Measurements from ENCODE around the gene ANKRD11.
"Not testable (repeated sequence)": the region's sequence is repeated elsewhere in the genome, so short reads cannot be mapped to it uniquely, and the experiment has no call there.

The ANKRD11 gene

DNA sequence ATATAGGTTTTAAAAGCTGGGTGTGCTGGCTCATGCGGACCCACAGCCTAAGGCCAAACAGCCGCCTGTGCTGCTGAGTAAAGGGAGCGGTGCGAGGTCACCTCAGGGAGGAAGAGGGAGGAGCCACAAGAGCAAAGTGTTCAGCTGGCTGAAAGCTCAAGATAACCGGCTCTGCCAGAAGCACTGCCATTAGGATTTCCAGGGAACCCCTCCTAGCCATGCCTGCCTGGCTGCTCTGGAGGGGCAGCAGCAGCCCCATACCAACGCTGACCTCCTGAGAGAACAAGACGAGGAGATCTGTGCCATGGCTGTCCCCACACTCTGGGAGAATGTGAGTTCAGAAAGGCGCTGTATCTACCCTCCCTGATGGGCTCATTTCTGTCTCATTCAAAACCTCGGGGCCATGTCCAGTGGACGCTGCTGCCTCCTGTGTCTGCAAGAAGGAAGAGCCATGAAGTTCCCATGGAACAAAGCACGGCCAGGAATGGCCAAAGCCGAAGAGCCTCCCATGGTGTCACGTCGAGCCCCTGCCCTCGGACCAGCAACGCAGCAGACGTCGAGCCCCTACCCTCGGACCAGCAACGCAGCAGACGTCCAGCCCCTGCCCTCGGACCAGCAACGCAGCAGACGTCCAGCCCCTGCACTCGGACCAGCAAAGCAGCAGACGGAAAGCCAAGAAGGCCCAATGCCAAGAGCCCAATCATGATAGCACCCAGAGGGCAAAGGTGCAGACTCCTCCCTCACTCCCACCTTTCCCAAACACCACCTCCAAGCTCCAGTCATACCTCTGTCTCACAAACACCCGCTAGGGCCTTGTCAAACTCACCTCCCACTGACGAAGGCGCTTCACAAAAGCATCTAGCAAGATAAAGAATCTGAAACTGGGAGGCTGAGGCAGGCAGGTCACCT, 107.0 kb downstream of the ANKRD11 start:
- DNase-seq (ENCODE audit: low read depth in 2 of 2), result no peak

DNA sequence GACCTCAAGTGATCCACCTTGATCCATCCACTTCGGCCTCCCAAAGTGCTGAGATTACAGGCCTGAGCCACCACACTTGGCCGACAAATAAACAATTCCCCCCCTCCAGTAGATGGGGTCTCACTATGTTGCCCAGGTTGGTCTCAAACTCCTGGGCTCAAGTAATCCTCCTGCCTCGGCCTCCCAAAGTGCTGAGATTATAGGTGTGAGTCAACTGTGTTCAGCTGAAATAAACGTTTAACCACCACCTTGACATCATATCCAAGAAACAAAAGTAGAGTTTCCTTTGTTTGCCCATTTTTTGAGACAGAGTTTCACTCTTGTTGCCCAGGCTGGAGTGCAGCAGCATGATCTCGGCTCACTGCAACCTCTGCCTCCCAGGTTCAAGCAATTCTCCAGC, 107.8 kb downstream of the ANKRD11 start:
- not testable (repeated sequence) for DNase-seq (ENCODE audit: low read depth in 2 of 2)

DNA sequence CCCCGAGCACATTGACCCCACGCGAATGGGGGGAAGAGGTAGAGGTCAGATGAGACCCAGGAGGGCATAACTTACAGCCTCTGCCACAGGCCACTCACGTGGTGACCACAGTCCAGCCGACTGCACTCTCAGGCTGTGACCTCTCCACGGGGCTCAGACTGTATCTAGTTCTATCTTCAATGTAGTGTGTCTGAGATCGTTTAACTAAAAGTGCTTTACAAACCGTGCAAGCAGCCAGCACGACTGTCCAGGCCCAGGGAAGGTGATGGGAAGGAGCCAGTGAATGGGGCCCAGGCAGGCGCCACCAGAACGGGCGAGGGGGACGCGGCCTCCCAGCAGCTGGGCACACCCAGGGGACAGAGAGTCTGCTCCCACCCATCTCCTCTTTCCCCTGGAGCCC, 108.6 kb downstream of the ANKRD11 start:
- no peak for DNase-seq (ENCODE audit: low read depth in 2 of 2)

DNA sequence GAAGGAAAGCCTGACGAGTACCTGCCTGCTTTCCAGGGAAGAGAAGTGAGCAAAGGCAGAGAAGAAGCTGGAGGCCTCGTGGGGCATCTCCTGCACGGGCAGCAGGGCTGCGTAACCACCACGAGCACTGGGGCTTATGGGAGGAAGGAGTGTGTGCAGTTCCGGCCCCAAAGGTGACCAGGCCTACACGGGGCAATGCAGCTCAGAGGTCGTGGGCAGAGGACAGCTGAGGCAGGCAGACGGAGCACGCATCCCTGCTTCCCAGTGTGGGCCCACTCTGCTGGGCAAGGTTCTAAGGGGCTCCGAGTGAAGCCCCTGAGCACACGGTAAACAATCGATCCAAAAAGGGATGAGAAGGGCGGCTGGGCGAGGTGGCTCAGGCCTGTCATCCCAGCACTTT, 109.7 kb downstream of the ANKRD11 start:
- no peak for DNase-seq (ENCODE audit: low read depth in 2 of 2)

DNA sequence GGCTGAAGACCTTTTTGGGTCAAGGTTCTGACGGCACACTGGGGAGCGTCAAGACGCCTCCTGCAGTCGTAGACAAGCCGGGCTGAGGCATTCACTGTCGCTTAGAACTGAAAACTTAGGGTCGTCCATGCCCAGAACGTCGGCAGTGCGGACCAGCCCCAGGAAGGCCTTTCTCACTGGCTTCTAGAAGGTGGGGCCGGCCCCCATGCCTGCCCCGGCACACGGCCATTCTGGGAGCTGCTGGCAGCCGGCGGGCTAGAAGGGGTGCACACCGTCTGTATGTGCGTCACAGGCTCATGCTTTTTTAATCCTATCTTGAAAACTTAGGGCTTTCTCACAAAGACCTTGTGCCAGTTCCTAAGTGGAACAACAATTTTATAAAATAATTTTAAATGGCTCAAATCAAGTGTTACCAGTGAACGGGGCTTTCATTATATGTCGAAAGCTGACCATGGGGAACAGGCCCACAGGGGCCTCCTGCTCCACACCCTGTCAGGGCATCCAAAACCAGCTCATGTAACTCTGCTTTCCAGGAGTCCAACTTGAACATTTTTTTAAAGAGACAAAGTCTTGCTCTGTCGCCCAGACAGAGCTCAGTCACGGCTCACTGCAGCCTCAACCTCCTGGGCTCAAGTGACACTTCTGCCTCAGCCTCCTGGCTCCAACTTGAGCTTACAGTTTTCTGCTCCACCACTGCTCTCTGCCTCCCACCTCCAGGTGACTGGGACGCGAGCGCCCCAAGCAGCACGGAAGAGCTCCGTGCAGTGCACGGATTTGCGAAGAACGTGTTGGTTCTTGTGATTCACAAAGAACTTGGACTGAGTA, 111.2 kb downstream of the ANKRD11 start:
- DNase-seq (ENCODE audit: low read depth in 2 of 2), result no peak

DNA sequence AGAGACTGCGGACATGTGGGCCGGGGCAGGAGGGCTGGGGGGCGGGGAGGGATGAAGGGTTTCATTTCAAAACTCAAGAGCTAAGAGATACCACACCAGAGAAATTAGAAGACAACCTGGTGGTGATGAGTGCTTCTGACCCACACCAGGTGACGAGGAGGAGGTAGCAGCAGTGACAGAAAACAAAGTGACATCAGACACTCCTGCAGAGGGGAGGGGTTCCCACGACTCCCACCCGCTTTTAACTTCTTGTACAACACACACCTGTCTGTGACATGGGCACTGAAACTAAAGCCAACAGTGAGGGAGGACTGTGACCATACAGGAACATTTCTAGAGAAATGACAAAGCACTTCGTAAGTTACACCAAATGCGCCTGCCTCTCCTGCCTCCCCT, 112.9 kb downstream of the ANKRD11 start:
- no peak for DNase-seq (ENCODE audit: low read depth in 2 of 2)

DNA sequence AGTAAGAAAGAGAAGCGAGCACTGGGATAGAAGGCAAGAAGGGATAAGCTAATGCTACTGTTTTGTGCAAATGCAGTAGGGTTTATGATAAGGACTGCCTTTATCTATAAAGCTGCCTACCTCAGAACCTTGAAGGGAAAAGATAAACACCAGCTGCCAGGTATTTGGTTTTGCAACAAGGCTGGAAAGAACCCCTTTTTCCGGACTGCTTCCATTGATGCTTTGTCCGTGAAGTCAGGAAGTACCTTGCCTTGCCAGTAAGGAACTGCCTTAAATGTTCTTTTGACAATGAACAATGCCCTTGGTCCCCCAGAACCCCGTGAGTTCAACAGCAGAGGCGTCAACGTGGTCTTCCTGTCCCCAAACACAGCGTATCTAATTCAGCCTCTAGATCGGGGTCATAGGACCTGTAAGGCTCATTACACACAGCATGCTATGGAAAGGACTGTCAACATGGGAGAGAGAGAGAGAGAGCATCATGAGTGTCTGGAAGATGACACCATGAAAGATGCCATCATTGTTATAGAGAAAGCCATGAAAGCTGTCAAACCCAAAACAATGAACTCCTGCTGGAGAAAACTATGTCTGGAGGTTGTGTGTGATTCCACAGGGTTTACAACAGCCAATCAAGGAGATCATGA, 113.4 kb downstream of the ANKRD11 start:
- DNase-seq (ENCODE audit: low read depth in 2 of 2), result no peak

DNA sequence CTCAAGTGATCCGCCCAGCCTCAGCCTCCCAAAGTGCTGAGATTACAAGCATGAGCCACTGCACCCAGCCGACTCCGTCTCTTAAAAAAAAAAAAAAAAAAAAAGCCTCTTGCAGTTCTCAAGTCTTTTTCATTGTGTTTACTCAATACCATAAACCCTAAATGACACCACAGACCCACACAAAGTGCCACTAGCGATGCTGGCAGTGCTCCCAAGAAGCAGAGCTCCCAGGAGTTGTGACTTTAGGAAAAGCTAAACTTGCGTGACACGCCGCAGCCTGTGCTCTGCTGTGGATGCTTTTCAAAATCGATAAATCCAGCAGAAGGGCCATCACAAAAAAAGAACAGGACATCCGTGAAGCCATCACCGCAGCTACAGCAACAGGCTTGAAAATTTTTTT, 114.7 kb downstream of the ANKRD11 start:
- DNase-seq (ENCODE audit: low read depth in 2 of 2), result no peak

DNA sequence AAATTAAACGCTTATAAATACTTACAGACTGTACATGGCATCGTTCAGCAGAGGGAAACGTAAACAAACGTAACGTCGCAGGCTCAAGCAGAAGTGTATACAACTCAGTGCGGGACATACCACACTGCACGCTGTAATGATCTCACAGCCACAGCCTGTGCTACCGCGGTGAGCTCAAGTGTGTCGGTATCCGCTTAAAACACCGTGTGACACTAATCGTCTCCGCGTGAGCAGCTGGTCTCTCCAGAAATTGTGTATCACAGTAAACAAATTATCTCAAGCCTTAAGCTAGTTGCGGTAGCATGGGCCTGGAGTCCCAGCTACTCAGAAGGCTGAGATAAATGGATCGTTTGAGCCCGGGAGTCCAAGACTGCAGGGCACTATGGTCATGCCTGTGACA, 115.3 kb downstream of the ANKRD11 start:
- DNase-seq (ENCODE audit: low read depth in 2 of 2), result no peak

DNA sequence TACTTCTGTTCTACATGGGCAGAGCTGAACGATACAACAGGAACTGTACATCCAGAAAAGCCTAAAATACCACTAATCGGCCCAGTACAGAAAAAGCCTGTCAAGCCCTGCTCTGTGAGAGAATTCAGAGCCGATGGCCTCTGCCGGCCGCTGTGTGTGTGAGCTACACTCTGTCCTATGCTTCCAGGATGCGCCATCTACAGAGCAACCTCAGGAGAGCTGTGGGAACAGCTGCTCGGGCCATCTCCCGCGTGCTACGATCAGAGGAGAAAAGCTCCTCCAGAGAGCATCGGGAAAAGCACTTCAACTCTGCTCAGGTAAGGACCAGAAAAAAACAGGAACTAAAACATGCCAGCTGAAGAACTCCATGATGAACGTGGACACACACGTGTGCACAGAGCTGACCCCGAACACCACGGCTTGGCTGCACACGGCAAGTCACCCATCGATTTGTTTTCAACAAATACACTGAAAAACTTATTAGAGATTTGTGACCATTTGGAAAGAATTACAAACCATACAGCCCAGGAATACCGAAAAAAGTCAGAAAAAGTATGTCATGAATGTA, 115.9 kb downstream of the ANKRD11 start:
- no peak for DNase-seq (ENCODE audit: low read depth in 2 of 2)

DNA sequence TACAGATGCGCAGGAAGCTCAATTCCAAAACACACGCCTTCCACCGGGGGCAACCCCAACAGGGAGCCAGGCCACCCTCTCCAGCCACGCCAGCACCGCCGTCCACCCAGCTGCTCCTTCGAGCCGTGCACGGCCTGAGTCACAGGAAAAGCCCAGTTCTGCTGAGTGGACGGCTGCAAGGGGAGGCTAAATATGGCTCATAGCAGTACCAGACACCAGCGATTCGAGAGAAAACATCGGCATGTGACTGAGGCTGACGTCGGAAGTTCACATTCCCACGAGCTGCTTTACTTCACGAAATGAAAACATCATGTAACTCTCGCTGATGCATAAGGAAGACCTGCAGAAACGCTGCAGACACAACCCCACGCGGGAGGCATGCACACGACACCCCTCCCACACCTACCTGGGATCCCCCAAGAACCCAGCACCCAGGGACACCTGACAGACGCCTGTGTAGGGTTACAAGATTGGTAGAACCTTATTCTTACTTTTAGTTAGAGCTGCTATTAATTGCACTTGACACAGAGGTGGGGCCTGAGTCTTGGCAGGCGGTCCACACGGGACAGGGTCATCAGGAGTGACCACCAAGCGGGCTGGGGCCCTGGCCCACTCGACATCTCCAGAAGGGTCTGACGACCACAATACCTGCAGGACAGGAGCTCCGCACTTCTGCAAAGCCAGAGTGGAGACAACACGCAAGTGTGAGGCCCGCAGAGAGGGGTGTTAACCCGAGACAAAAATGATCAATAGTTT, 116.8 kb downstream of the ANKRD11 start:
- DNase-seq (ENCODE audit: low read depth in 2 of 2), result no peak

DNA sequence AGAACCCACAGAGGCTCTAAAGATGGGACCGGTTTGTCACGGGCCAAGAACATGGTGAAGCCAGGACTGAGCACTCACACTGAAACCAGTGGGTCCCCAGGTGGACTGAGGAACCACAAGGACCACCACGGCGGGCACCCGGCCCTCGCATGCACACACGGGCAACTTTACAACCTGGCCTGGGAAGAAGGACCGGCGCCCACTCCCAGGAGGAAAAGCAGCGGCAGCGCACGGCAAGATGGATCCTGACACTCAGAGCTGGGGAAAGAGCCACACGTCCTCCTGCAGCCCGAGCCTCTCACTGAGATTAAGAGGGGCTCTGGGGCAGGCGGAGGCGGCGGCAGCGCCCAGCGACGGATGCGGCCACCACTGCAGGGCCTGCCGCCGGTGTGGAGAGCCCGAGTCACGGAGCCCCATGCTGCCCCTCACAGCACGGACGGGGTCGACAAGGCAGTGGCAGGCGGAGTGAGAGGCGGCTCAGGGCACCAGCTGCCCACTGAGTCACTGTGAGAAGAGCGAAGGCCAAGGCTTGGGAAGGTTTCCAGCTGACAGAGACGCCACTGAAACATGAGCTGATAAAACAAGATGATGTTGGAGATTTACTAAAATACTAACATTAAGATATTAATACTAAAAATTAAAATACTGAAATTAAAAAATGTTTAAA, 118.3 kb downstream of the ANKRD11 start:
- no peak for DNase-seq (ENCODE audit: low read depth in 2 of 2)

DNA sequence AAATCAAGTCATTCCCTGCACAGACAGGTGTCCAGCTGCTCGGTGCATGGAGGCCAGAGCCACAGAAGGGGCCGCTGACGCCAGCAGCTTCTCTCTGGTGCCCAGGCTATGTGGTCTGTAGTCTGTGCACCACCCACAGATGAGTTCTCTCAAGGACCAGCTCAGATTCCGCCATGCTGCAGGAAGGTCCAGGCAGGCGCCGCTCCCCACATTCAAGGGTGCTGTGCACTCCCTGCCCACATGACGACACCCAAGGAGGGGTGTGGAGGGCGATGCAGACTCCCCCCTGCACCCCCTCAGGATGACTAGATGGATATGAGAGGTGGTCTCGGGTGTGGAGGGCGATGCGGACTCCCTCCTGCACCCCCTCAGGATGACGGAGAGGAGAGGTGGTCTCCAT, 119.0 kb downstream of the ANKRD11 start:
- DNase-seq (ENCODE audit: low read depth in 2 of 2), result no peak

DNA sequence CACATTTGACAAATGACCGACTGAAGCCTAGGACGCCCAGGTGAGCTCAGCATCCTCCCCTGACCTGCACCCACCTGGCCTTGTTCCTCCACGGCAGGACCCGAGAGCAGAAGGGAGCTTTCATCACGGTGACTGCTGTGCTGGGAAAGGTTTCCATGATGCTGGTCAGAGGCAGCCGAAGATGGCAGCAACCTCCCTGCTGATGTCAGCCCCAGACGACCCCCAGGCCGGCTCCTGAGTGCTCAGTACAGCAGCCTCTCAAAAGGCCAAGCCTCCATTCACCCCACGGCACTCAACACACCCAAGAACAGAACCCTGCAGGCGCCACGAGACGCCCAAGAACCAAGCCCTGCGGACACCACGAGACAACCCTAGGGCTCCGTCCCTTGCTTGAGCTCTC, 119.8 kb downstream of the ANKRD11 start:
- no peak for DNase-seq (ENCODE audit: low read depth in 2 of 2)

DNA sequence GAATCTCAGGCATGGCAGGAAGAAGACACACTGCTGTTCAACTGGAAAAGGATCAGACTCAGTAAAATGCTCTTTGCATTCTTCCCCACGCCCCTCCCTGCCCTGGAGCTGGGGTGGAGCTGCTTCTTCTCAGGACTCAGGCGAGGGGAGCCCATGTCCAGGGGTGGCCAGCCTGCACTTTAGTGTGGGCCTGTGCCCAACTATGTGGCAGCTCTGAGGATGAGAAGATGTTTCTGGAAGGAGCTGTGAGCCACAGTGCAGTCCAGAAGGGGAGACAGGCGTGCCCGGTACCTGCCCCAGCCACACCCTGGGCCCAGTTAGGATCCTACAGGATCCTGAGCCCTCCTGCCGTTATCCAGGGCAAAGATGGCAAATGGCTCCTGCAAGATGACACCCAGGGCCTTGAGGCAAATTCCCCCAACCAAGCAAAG, 120.3 kb downstream of the ANKRD11 start:
- DNase-seq (ENCODE audit: low read depth in 2 of 2), result no peak

DNA sequence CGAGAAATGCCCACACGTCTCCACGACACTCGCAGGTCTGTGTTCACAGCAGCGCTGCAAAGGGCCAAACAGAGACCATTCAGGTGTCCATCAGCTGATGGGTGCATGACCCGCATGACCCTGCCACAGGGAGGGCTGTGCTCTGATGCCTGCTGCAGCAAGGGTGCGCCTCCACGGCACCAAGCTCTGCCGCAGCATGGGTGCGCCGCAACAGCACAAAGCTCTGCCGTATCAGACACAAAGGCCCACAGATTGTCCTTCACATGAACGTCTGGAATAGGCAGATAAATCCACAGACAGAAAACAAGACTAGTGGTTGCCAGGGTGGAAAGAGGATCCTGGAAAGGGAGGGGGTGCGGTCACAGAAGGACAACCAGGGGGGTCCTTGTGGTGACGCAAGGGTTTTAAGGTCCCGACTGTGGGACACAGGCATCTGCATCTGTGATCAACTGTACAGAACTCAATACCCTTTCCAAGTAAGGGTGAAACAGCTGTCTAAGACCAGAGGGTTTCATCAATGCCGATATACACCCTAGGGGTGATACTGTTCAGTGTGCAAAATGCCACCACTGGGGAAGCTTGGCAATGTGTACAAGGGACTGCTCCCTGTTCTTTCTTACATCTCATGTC, 121.0 kb downstream of the ANKRD11 start:
- DNase-seq (ENCODE audit: low read depth in 2 of 2), result no peak

DNA sequence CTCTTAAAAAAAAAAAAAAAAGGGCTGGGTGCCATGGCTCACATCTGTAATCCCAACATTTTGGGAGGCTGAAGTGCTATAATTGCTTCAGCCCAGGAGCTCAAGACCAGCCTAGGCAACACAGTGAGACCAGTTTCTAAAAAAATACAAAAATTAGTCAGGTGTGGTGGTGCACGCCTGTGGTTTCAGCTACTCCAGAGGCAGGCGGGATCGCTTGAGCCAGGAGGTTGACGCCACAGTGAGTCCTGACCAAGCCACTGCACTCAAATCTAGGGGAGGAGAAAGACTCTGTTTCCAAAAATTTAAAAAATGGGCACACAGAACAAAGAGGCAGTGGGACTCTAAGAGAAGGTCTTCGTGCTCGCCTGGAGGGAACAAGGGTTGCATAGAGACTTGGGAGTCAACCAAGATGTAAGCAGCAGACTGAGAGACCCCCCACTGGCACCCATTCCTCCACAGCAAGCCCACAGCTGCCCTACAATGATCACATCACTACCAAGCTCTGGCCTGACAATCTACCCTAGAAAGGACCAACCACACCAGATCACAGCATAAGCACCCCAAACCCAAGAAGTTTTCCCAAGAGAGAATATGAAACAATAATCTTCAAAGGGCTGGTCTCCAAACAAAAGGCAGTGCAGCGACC, 121.6 kb downstream of the ANKRD11 start:
- no peak for DNase-seq (ENCODE audit: low read depth in 2 of 2)

DNA sequence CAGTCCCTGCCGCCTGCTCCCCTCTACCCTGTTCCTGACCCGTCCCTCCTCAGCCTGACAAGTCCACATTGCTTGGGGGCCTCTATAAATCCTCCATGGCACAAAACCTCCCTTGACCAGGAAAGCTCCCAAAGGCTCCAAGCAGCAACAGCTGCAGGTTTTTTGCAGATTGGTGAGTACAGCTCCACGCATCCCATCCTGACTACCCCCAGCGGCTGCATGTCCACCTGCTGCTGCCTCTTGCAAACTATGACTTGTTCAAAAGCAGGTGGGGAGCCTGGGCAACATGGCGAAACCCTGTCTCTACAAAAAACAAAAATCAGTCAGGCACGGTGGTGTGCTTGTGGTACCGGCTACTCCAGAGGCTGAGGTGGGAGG, 122.8 kb downstream of the ANKRD11 start:
- no peak for DNase-seq (ENCODE audit: low read depth in 2 of 2)

DNA sequence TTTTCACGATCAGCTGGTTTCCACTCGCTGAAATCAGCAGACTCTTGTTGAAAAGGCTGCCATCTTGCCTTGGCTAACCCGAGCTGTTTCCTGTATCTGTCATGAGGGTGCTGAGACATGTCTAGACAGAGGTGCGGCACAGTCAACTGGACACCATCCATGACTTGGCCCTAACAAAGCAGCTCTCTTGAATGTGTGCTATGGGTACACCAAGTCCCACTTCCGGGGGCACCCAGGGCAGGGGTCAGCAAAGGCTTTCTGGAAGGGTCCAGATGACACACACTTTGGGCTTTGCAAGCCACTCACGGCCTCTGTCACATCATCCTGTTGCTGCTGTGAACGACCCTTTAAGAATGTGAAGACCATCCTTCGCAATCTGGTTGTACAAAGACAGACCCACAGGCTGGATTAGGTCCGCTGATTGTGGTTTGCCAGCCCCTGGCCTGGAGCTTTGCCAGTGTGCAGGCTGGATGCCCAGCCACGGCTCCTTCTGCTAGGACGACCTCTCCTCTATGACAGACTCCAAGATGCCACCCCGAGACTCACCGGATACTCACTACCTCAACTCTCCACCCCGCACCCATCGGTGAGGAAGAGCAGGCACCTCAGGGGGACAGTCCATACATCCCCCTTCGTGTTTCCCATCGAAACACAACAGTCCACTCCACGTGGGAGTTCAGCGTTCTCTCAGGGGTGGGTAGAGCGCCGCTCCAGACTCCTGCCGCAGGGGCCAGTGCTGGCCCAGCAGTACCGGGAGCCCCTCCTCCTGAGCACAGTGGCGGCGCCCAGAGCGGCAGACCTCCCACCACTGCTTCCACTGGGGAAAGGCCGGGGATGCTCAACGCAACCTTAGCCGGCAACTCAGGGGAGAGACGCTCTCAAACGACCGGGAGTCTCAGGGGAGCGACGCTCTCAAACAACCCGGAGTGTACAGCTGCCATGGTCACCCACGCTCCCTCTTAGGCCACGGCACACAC, 123.5 kb downstream of the ANKRD11 start:
- no peak for DNase-seq (ENCODE audit: low read depth in 2 of 2)
